Neural cell (in vitro differentiated cells): ENCODE data around the gene AP2A2. TPM values are rescaled to one million over a fixed set of nuclear protein-coding genes. Genes with fewer than 3 reads are reported as not detected.

ENCODE experiments used
- H2AFZ ChIP-seq: fragments of 200-600, 300-800 bp; sonication (generic), shearing (Covaris generic); 2 replicates; pipeline ENCODE4 v1.6.0; 2014; ENCODE audit warnings: low read depth, mild to moderate bottlenecking, antibody characterized with exemption, low read length, moderate library complexity
- H3F3A ChIP-seq: fragments of 200-600 bp; shearing (Covaris generic); 2 replicates; pipeline ENCODE4 v1.6.1; 2016; ENCODE audit warnings: mild to moderate bottlenecking, moderate library complexity, mixed read lengths, antibody characterized with exemption, low read length; ENCODE audit not compliant: insufficient read depth, poor library complexity, severe bottlenecking
- H3K27ac ChIP-seq: fragments of 200-600, 300-800 bp; sonication (generic), shearing (Covaris generic); 2 replicates; pipeline ENCODE4 v1.5.1; 2014; ENCODE audit warnings: mild to moderate bottlenecking, low read length, moderate library complexity
- H3K27me3 ChIP-seq: fragments of 300-800, 200-600 bp; sonication (generic), shearing (Covaris generic); 2 replicates; pipeline ENCODE4 v1.6.0; 2014; ENCODE audit warnings: mild to moderate bottlenecking, low read depth, low read length, moderate library complexity; ENCODE audit not compliant: insufficient read depth
- H3K36me3 ChIP-seq: fragments of 300-800, 200-600 bp; sonication (generic), shearing (Covaris generic); 2 replicates; pipeline ENCODE4 v1.5.1; 2014; ENCODE audit warnings: mild to moderate bottlenecking, antibody characterized with exemption, low read length, moderate library complexity; ENCODE audit not compliant: insufficient read depth
- H3K4me2 ChIP-seq: fragments of 300-800, 200-600 bp; sonication (generic), shearing (Covaris generic); 2 replicates; pipeline ENCODE4 v1.6.0; 2014; ENCODE audit warnings: mild to moderate bottlenecking, low read length
- H3K4me3 ChIP-seq: fragments of 300-800, 200-600 bp; sonication (generic), shearing (Covaris generic); 2 replicates; pipeline ENCODE4 v1.5.1; 2014; ENCODE audit warnings: mild to moderate bottlenecking, low read length, moderate library complexity
- H3K79me2 ChIP-seq: fragments of 200-600 bp; shearing (Covaris generic); replicated peaks from 2 replicates; pipeline ENCODE4 v1.6.0; 2014; ENCODE audit warnings: mild to moderate bottlenecking, low read length, moderate library complexity; ENCODE audit not compliant: insufficient read depth
- H3K9ac ChIP-seq: fragments of 300-800, 200-600 bp; sonication (generic), shearing (Covaris generic); 2 replicates; pipeline ENCODE4 v1.6.1; 2016; ENCODE audit warnings: mild to moderate bottlenecking, low read length, mixed read lengths
- H3K9me2 ChIP-seq: fragments of 200-600 bp; shearing (Covaris generic); 2 replicates; pipeline ENCODE4 v1.6.1; 2016; ENCODE audit warnings: mild to moderate bottlenecking, low read length, mixed read lengths; ENCODE audit not compliant: insufficient read depth
- H3K9me3 ChIP-seq: fragments of 200-600, 300-800 bp; sonication (generic), shearing (Covaris generic); 2 replicates; pipeline ENCODE4 v1.6.1; 2016; ENCODE audit warnings: mild to moderate bottlenecking, mixed run types, low read length, moderate library complexity, mixed read lengths
- H4K20me1 ChIP-seq: fragments of 200-600 bp; shearing (Covaris generic); 2 replicates; pipeline ENCODE4 v1.6.1; 2016; ENCODE audit warnings: mild to moderate bottlenecking, mixed run types; ENCODE audit not compliant: insufficient read depth
- CTCF ChIP-seq: fragments of 450-650 bp; IDR thresholded peaks from 2 replicates; pipeline ENCODE4 v1.5.1; 2014; ENCODE audit warnings: antibody characterized with exemption, mild to moderate bottlenecking, moderate library complexity; ENCODE audit not compliant: poor library complexity, severe bottlenecking
- EP300 ChIP-seq: fragments of 450-650 bp; conservative IDR thresholded peaks from 2 replicates; pipeline ENCODE4 v1.6.1; 2014; ENCODE audit warnings: antibody characterized with exemption, mild to moderate bottlenecking, moderate library complexity; ENCODE audit not compliant: poor library complexity, severe bottlenecking
- EZH2 ChIP-seq: fragments of 200-600, 300-800 bp; shearing (Covaris generic), sonication (generic); IDR thresholded peaks from 2 replicates; pipeline ENCODE4 v1.6.1; 2014; ENCODE audit warnings: antibody characterized with exemption, low read length, borderline replicate concordance, mild to moderate bottlenecking; ENCODE audit not compliant: insufficient read depth, poor library complexity, severe bottlenecking
- MXI1 ChIP-seq: fragments of 450-650 bp; conservative IDR thresholded peaks from 2 replicates; pipeline ENCODE4 v1.6.1; 2014; ENCODE audit warnings: antibody characterized with exemption, mild to moderate bottlenecking; ENCODE audit not compliant: poor library complexity, severe bottlenecking
- POLR2AphosphoS5 ChIP-seq: IDR thresholded peaks from 2 replicates; pipeline ENCODE4 v1.6.1; 2012
- RAD21 ChIP-seq: fragments of 450-650 bp; conservative IDR thresholded peaks from 2 replicates; pipeline ENCODE4 v1.6.1; 2014; ENCODE audit warnings: antibody characterized with exemption, mild to moderate bottlenecking, moderate library complexity
- TAF1 ChIP-seq: IDR thresholded peaks from 2 replicates; pipeline ENCODE4 v1.6.1; 2012; ENCODE audit warnings: low read depth
- polyA plus RNA-seq: library from polyadenylated mRNA; depleted of rRNA; stranded (reverse); fragments of >200 nt; gene quantifications from 2 replicates; pipeline ENCODE4 v1.2.3, GENCODE V29; 2014
- TF ChIP-seq, protein P1 (sequence below): IDR thresholded peaks from 2 replicates; pipeline ENCODE4 v1.6.1; 2012; ENCODE audit warnings: borderline replicate concordance

Gene AP2A2
- polyA plus RNA-seq, 1 donor from 2014 or later: 46.5 TPM

GRCh38 chr11:1041471-1041870 is 115.8 kb downstream of the AP2A2 start:
- Histone ChIP-seq H4K20me1 (no peaks in the 10 kb centered on the region), H3K9me3 (no peaks in the 10 kb centered on the region), H3K4me2 (no peak overlapping the region), H3K27ac (no peak overlapping the region), H3K36me3 (no peaks in the 10 kb centered on the region), H3K27me3 (no peaks in the 10 kb centered on the region), H3K9me2 (no peaks in the 10 kb centered on the region), H3K79me2 (no peaks in the 10 kb centered on the region), H2AFZ (no peak overlapping the region), H3K4me3 (no peak overlapping the region), H3K9ac (no peak overlapping the region), H3F3A (no peaks in the 10 kb centered on the region)
- TF ChIP-seq TAF1 (no peak), RAD21 (no peak), EP300 (no peak), POLR2AphosphoS5 (no peak), EZH2 (no peak), MXI1 (no peak)
- TF ChIP-seq, protein P1, sequence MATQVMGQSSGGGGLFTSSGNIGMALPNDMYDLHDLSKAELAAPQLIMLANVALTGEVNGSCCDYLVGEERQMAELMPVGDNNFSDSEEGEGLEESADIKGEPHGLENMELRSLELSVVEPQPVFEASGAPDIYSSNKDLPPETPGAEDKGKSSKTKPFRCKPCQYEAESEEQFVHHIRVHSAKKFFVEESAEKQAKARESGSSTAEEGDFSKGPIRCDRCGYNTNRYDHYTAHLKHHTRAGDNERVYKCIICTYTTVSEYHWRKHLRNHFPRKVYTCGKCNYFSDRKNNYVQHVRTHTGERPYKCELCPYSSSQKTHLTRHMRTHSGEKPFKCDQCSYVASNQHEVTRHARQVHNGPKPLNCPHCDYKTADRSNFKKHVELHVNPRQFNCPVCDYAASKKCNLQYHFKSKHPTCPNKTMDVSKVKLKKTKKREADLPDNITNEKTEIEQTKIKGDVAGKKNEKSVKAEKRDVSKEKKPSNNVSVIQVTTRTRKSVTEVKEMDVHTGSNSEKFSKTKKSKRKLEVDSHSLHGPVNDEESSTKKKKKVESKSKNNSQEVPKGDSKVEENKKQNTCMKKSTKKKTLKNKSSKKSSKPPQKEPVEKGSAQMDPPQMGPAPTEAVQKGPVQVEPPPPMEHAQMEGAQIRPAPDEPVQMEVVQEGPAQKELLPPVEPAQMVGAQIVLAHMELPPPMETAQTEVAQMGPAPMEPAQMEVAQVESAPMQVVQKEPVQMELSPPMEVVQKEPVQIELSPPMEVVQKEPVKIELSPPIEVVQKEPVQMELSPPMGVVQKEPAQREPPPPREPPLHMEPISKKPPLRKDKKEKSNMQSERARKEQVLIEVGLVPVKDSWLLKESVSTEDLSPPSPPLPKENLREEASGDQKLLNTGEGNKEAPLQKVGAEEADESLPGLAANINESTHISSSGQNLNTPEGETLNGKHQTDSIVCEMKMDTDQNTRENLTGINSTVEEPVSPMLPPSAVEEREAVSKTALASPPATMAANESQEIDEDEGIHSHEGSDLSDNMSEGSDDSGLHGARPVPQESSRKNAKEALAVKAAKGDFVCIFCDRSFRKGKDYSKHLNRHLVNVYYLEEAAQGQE: no peak

DNA sequence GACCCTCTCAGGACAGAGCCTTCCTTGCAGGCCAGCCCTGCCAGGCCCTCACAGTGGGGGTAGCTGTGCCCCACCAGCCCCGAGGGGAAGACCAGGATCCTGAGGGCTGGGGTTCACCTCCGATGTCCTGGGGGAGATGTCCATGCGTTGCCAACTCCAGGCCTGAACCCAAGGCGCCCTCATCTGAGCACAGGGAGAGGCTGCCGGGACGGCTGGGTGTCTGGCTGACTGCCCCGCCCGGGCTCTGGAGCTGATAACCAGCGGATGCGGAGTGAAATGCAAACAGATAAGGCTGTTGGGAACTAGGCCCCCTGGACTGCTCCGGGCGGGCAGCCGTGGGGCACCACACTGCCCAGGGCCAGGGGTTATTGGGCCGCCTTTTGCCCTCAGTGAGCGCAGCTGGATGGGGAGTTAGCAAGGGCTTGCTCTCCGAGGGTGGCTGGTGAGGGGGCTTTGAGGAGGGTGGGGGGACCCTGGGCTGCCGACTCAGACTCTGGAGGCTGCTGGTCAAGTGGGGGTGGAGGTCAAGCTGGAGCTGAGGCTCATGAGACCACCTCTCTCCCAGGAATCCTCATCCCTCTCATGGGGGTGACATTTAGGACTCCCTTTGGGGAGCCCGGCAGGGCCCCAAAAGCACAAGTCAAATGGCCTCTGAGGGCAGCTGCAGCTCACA is 116.4 kb downstream of the AP2A2 start:
- no peak overlapping the region for H3K9ac ChIP-seq
- H3K4me3 ChIP-seq: no peak overlapping the region
- no peaks in the 10 kb centered on the region for H3K79me2 ChIP-seq
- H3K9me3 ChIP-seq: no peaks in the 10 kb centered on the region
- no peak overlapping the region for H3K4me2 ChIP-seq
- no peak overlapping the region for H2AFZ ChIP-seq
- H4K20me1 ChIP-seq: no peaks in the 10 kb centered on the region
- H3K9me2 ChIP-seq: no peaks in the 10 kb centered on the region
- no peaks in the 10 kb centered on the region for H3K36me3 ChIP-seq
- H3F3A ChIP-seq: no peaks in the 10 kb centered on the region
- no peaks in the 10 kb centered on the region for H3K27me3 ChIP-seq
- TF ChIP-seq CTCF (no peak), EZH2 (no peak)
- TF ChIP-seq, protein P1: no peak
- H3K27ac ChIP-seq: no peak overlapping the region
